ENCODE measurements around the gene GRB2.

- no peak for TF ChIP-seq CTCF (conservative IDR thresholded peaks at IDR 0.05 in 1 of 2, IDR thresholded peaks at IDR 0.05 in 1 of 2; ENCODE audit: extremely low read depth in 1 of 2, insufficient read depth in 1 of 2, low read depth in 1 of 2, low read length in 2 of 2)
- no peak for TF ChIP-seq EZH2 (IDR thresholded peaks at IDR 0.05; ENCODE audit: borderline replicate concordance, low read length)
Observed at GRCh38 chr17:75404731-75405364, 630 bp downstream of the GRB2 start.
